NCI-H748 treated with DMSO at 0.1 percent for 48 hours (cell line): ENCODE measurements around the gene RAD54L.
"Not testable (repeated sequence)": the region's sequence is repeated elsewhere in the genome, so short reads cannot be mapped to it uniquely, and the experiment has no call there.

ENCODE experiments used
- DNase-seq: peaks from one replicate; lab custom pipeline; 2025; lab: John Stamatoyannopoulos, UW

RAD54L gene

GRCh38 chr1:46319960-46320914 lies 72.7 kb downstream of the RAD54L start:
- DNase-seq, result not testable (repeated sequence)

GRCh38 chr1:46322191-46322590 lies 74.6 kb downstream of the RAD54L start:
- DNase-seq, result not testable (repeated sequence)

- DNase-seq, result not testable (repeated sequence)
These were observed 77.9 kb downstream of the RAD54L start for GRCh38 chr1:46325285-46326076.
